Measurements from ENCODE around the gene CISTR.

Gene CISTR

GRCh38 chr12:53756300-53757100 lies 4.7 kb upstream of the CISTR start:
- no peak for DNase-seq
- Mint-ChIP-seq H3K4me3 (no peak overlapping the region), H3K27ac (peak overlapping the region; percentile 42), H3K27me3 (ENCODE audit: low read depth, poor library complexity) (peaks cover 20% of the 10 kb centered on the region), H3K9me3 (no peaks in the 10 kb centered on the region), H3K36me3 (ENCODE audit: low read depth) (no peaks in the 10 kb centered on the region), H3K4me1 (peaks cover 5% of the 10 kb centered on the region)
- TF ChIP-seq CTCF (IDR thresholded peaks at IDR 0.05), result no peak

GRCh38 chr12:53755893-53756292 lies 4.1 kb upstream of the CISTR start:
- H3K4me3 Mint-ChIP-seq, result no peak overlapping the region
- H3K36me3 Mint-ChIP-seq (ENCODE audit: low read depth), result no peaks in the 10 kb centered on the region
- no peak for TF ChIP-seq CTCF (IDR thresholded peaks at IDR 0.05)
- H3K27ac Mint-ChIP-seq, result no peak overlapping the region
- no peaks in the 10 kb centered on the region for H3K9me3 Mint-ChIP-seq
- H3K27me3 Mint-ChIP-seq (ENCODE audit: low read depth, poor library complexity), result peaks cover 15% of the 10 kb centered on the region
- H3K4me1 Mint-ChIP-seq, result peaks cover under 1% of the 10 kb centered on the region
- DNase-seq, result no peak

DNA sequence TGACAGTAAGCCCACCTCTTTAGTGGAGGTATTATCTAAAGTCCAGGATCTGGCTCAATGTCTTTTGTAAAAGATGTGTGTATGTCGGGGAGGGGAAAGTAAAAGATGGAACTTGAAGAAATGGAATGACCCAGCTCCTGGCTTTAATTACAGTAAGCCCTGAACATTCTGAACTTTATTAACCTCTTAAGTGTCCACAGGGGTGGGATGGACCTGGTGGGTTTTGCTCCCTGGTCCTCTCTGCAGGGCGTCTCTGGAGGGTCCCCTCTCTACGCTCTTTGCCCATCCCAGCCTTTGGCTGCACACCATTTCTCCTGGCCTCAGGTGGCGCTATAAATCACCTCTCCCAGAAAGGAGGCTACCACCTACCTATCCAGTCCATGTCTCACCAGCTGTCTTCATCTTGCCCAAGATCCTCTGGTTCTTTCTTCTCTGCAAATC lies 3.7 kb upstream of the CISTR start:
- Mint-ChIP-seq H3K9me3 (no peaks in the 10 kb centered on the region), H3K27ac (no peak overlapping the region), H3K4me1 (no peaks in the 10 kb centered on the region), H3K4me3 (no peak overlapping the region), H3K36me3 (ENCODE audit: low read depth) (no peaks in the 10 kb centered on the region), H3K27me3 (ENCODE audit: low read depth, poor library complexity) (peaks cover 10% of the 10 kb centered on the region)
- no peak for DNase-seq
- TF ChIP-seq CTCF (IDR thresholded peaks at IDR 0.05), result no peak

GRCh38 chr12:53754633-53755264 lies 3.0 kb upstream of the CISTR start:
- Mint-ChIP-seq H3K27ac (no peak overlapping the region), H3K36me3 (ENCODE audit: low read depth) (no peaks in the 10 kb centered on the region), H3K4me3 (no peak overlapping the region), H3K9me3 (no peaks in the 10 kb centered on the region), H3K4me1 (no peaks in the 10 kb centered on the region), H3K27me3 (ENCODE audit: low read depth, poor library complexity) (peaks cover 8% of the 10 kb centered on the region)
- DNase-seq, result no peak
- no peak for TF ChIP-seq CTCF (IDR thresholded peaks at IDR 0.05)

DNA sequence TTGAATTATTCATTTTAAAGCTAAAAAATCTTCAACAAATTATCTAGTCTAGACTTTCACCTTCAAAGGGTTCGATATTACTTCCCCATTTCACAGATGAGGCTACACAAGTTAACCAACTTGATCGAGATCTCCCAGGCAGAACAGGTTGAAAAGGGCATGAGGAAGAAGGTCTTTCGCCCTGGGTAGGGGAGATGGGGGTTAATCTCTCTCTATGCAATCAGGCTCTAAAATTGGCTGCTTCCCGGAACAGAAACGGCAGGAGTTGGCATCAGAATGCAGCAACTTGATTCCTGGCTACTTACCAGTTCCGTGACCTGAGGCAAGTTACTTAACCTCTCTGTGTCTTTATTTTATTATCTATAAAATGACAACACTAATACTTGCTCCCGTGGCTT lies 2.4 kb upstream of the CISTR start:
- no peak overlapping the region for H3K4me3 Mint-ChIP-seq
- no peaks in the 10 kb centered on the region for H3K36me3 Mint-ChIP-seq (ENCODE audit: low read depth)
- no peaks in the 10 kb centered on the region for H3K4me1 Mint-ChIP-seq
- H3K9me3 Mint-ChIP-seq, result no peaks in the 10 kb centered on the region
- DNase-seq, result no peak
- H3K27ac Mint-ChIP-seq, result no peak overlapping the region
- H3K27me3 Mint-ChIP-seq (ENCODE audit: low read depth, poor library complexity), result peaks cover 8% of the 10 kb centered on the region
- no peak for TF ChIP-seq CTCF (IDR thresholded peaks at IDR 0.05)

Data from nephron progenitor cell (in vitro differentiated cells).